HUES64 (cell line): ENCODE data around the gene LCE7A.

Experiments used
- H3K27ac ChIP-seq: 2 replicates; pipeline ENCODE4 v1.7.0; 2013; ENCODE audit warnings: low read depth, low read length, inconsistent platforms
- H3K27me3 ChIP-seq: 2 replicates; pipeline ENCODE4 v1.6.1; 2013; ENCODE audit warnings: mild to moderate bottlenecking, low read length; ENCODE audit not compliant: insufficient read depth
- H3K36me3 ChIP-seq: 2 replicates; pipeline ENCODE4 v1.6.1; 2013; ENCODE audit warnings: mild to moderate bottlenecking, low read length; ENCODE audit not compliant: insufficient read depth
- H3K4me1 ChIP-seq: 2 replicates; pipeline ENCODE4 v1.6.1; 2013; ENCODE audit warnings: mild to moderate bottlenecking, low read length, moderate library complexity; ENCODE audit not compliant: insufficient read depth
- H3K4me3 ChIP-seq: 2 replicates; pipeline ENCODE4 v1.5.1; 2013; ENCODE audit warnings: mild to moderate bottlenecking, low read length, moderate library complexity
- H3K9ac ChIP-seq: 2 replicates; pipeline ENCODE4 v1.6.1; 2013; ENCODE audit warnings: mild to moderate bottlenecking, low read depth, low read length
- H3K9me3 ChIP-seq: 2 replicates; pipeline ENCODE4 v1.6.1; 2013; ENCODE audit warnings: low read depth, low read length; ENCODE audit not compliant: insufficient read depth
- WGBS: fragments of 150-250, 120-280 bp; methylation state at CpG from one replicate; pipeline ENCODE4 v1.1.7; 2013; ENCODE audit warnings: missing lambda C conversion rate; 5-methylcytosine and 5-hydroxymethylcytosine counted together

LCE7A gene

DNA sequence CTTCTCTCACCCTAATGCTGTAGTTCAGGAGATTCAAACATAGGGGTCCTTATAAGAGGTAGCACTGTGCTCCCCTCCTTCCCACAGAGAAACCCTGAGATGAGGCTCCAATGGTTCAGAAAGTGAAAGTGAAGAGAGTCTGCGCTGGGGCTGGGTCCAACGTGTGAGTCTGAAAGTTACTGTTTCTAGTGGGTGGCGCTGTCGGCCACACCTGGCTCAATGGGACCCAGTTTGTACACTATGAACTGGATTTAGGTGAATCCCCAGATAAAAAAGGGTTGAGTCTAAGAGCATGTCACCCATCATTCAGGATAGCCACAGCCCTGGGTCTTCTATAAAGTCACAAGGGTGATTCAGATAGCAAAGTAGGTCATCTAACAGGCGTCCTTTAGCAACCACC is 21.1 kb downstream of the LCE7A start:
- H3K36me3 ChIP-seq = no peaks in the 10 kb centered on the region
- H3K27ac ChIP-seq = no peak overlapping the region
- H3K9me3 ChIP-seq = peaks cover 82% of the 10 kb centered on the region
- H3K27me3 ChIP-seq = no peaks in the 10 kb centered on the region
- no peak overlapping the region for H3K9ac ChIP-seq
- no peak overlapping the region for H3K4me3 ChIP-seq
- H3K4me1 ChIP-seq = no peaks in the 10 kb centered on the region
- 84% methylated on average over 5 of the region's 5 CpGs for WGBS

DNA sequence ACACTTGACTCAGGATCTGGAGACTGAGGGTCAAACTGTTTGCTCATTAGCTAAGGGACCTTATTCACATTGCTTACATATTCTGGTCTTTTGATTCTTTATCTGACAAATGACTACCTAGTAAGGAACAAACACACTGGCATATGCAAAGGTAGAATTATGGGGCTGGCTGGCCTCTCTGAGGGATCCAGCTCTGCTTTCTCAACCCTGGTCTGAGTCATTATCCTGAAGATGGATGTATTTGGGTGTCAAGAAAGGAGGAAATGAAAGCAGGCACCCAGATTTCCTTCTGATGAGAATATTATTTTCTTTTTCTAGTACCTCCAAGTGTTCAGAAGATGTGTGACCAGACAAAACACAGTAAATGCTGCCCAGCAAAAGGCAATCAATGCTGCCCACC is 24.3 kb downstream of the LCE7A start:
- Histone ChIP-seq H3K27ac (no peak overlapping the region), H3K9ac (no peak overlapping the region), H3K36me3 (no peaks in the 10 kb centered on the region), H3K4me1 (no peaks in the 10 kb centered on the region), H3K4me3 (no peak overlapping the region), H3K27me3 (no peaks in the 10 kb centered on the region), H3K9me3 (peaks cover 80% of the 10 kb centered on the region)

DNA sequence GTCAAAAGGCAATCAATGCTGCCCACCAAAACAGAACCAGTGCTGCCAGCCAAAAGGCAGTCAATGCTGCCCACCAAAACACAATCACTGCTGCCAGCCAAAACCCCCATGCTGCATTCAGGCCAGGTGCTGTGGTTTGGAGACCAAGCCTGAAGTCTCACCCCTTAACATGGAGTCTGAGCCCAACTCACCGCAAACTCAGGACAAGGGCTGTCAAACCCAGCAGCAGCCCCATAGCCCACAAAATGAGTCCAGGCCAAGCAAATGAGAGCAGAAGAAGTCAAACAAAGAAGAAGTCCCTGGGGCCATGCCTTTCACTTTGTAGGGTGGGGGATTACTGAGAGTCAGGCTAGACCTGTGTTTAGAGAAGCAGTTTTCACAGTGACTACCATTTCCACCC is 24.7 kb downstream of the LCE7A start:
- Histone ChIP-seq H3K27me3 (no peaks in the 10 kb centered on the region), H3K4me3 (no peak overlapping the region), H3K4me1 (no peaks in the 10 kb centered on the region), H3K9me3 (peaks cover 82% of the 10 kb centered on the region), H3K36me3 (no peaks in the 10 kb centered on the region), H3K9ac (no peak overlapping the region), H3K27ac (no peak overlapping the region)
- WGBS = 100% methylated on average over 1 of the region's 1 CpG

DNA sequence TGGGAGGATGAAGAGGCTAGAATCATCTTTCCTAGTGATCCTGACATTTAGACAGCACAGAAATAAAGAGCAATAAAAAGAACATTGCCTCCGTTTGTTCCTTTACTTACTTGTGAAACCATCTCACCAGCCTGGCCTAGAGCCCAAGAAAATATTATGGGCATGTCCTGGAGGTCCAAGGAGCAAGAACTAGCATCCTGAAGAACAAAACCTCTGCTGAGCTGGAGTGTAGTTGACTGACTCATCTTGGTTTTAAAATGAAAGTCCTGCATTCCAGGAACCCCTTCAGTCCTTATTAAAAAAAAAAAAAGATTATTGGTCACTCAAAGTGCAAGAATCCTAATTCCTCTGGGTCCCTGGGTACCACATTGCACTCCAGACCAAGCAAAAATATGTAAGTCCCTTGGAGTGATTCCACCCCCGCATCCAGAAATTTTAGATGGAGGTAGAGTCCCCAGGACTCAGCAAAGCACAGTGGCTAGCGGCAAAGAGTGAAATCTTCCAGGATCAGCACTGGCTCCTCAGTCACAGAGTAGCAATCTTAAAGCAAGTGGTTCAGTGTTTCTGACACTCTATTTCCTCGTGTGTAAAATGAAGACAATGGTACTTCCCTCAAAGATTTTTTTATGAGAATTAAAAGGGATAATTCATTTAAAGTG is 25.3 kb downstream of the LCE7A start:
- H3K4me1 ChIP-seq = no peaks in the 10 kb centered on the region
- H3K27me3 ChIP-seq = no peaks in the 10 kb centered on the region
- WGBS = 62% methylated on average over 4 of the region's 4 CpGs
- no peak overlapping the region for H3K9ac ChIP-seq
- no peak overlapping the region for H3K27ac ChIP-seq
- H3K9me3 ChIP-seq = peaks cover 82% of the 10 kb centered on the region
- no peak overlapping the region for H3K4me3 ChIP-seq
- no peaks in the 10 kb centered on the region for H3K36me3 ChIP-seq

DNA sequence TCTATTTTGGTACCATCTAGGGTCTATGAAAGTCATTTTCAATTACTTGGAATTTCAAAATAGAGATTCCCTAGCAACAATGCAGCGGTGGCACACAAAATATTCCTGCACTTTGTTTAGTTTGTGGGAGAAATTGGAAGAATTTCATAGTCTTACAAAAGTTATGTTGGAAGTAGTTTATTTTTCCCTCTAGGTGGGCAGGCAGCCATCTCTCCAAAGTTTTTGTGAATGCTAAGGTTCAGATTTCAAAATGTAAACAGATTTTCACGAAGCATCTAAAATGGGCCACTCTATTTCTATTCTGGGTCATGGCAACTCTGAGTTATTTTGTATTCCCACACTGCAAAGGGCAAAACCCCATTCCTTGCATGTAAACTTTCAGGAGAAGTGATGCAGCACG is 26.3 kb downstream of the LCE7A start:
- H3K4me1 ChIP-seq = no peaks in the 10 kb centered on the region
- H3K4me3 ChIP-seq = no peak overlapping the region
- no peak overlapping the region for H3K9ac ChIP-seq
- no peaks in the 10 kb centered on the region for H3K27me3 ChIP-seq
- H3K36me3 ChIP-seq = no peaks in the 10 kb centered on the region
- no peak overlapping the region for H3K27ac ChIP-seq
- peaks cover 83% of the 10 kb centered on the region for H3K9me3 ChIP-seq
- WGBS = 40% methylated on average over 3 of the region's 3 CpGs

DNA sequence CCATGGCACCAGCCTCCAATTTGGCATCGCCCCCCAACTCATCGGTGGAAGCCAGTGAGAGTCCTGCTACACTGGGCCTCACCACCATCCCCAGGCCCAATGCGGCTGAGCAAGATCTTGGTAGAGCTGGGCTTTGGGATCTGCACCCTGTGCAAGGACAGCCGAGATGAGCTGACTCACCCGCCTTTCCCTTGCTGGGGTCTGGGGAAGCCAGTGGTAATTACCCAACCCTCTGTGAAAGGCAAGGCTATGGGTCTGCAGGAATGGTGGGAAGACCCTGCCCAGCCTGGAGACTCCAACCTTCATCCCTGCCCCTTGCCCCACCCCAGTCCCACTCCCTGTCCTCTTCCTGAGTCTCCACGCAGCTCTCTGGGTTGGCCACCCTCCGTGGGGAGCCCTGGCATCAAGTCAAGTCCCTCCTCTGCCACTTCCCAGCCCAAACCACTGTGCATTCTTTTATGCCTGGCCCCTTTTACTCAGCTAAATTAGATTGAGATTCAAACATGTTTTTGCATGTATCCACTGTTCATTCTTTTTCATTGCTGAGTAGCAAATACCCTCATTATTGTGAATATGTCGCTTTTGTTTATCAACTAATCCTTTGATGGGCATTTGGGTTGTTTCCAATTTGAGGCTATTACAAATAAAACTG is 27.1 kb downstream of the LCE7A start:
- no peak overlapping the region for H3K27ac ChIP-seq

DNA sequence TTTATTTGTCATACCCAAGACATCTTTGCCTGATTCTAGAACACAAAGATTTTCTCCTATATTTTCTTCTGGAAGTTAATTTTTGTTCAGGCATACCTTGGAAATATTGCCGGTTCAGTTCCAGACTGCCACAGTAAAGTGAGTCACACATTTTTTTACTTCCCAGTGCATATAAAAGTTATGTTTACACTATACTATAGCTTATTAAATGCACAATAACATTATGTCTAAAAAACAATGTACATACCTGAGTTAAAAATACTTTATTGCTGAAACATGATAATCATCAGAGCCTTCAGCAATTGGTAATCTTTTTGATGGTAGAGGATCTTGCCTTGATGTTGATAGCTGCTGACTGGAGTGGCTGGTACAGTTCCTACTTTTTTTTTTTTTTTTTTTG is 28.3 kb downstream of the LCE7A start:
- Histone ChIP-seq H3K4me1 (no peaks in the 10 kb centered on the region), H3K4me3 (no peak overlapping the region), H3K27me3 (no peaks in the 10 kb centered on the region), H3K9me3 (peaks cover 92% of the 10 kb centered on the region), H3K36me3 (no peaks in the 10 kb centered on the region), H3K27ac (no peak overlapping the region), H3K9ac (no peak overlapping the region)
- WGBS = 100% methylated on average over 1 of the region's 1 CpG

More for the DNA sequence above, 27.1 kb downstream of the LCE7A start:
- WGBS = 68% methylated on average over 7 of the region's 8 CpGs
- no peak overlapping the region for H3K9ac ChIP-seq
- no peaks in the 10 kb centered on the region for H3K27me3 ChIP-seq
- H3K4me3 ChIP-seq = no peak overlapping the region
- no peaks in the 10 kb centered on the region for H3K36me3 ChIP-seq
- no peaks in the 10 kb centered on the region for H3K4me1 ChIP-seq
- peaks cover 90% of the 10 kb centered on the region for H3K9me3 ChIP-seq

DNA sequence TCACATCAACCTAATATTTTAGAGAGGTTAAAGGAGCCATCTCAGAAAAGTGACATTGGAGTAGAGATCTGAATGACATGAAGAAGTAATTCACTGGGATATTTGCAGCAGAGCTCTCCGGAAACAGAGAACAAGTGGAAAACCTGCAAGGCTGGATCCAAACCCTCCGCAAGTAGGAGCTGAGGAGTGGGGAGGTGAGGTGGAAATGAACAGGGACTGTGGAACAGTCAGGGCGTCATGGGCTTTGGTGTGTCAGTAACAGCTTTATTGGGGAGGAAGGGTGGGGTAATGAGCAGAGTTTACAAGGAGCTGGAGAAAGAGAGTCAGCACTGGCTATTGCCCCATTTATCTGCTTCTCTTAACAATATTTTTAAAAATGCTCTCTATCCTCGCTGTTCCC is 39.2 kb downstream of the LCE7A start:
- Histone ChIP-seq H3K4me1 (no peaks in the 10 kb centered on the region), H3K27me3 (no peaks in the 10 kb centered on the region), H3K9me3 (peaks cover 87% of the 10 kb centered on the region), H3K36me3 (no peaks in the 10 kb centered on the region), H3K9ac (no peak overlapping the region), H3K27ac (no peak overlapping the region), H3K4me3 (no peak overlapping the region)
- WGBS = 63% methylated on average over 4 of the region's 4 CpGs

DNA sequence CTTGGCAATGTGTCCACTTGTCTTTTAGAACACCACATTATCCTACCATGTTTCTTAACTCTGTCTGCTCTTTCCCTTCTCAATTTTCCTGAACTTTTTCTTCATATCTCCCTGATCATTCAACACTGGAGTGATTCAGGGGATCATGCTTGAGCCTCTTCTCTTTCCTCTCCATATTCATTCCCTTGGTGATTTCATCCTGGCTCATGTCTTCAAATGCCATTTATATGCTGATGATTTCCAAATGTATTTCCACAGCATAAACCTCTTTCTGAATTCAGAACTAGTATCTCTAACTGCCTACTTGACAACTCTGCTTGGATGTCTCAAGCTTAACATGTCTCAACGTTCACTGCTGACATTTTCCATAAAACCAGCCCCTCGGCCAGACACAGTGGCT is 40.1 kb downstream of the LCE7A start:
- Histone ChIP-seq H3K36me3 (no peaks in the 10 kb centered on the region), H3K27ac (no peak overlapping the region), H3K9me3 (peaks cover 90% of the 10 kb centered on the region), H3K4me1 (no peaks in the 10 kb centered on the region), H3K27me3 (no peaks in the 10 kb centered on the region), H3K9ac (no peak overlapping the region), H3K4me3 (no peak overlapping the region)
- WGBS = 53% methylated on average over 2 of the region's 2 CpGs

DNA sequence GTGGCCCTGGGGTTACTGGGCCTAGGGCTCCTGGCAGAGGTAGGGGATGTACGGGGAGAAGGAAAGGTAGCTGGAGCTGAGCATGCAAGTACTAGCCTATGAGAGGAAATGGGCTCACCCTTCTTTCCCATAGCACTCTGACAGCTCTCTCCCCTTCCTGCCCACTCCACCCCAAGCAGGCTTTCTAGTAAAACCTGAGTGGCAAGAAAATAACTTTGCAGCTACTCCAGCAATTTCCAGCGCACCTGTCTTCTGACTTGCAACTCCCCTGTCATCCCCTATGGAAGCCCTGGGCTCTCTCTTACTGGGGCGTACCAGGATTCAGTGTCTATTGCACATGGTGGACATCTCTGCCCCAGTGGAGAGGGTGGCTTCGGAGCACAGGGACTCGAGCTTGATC is 41.8 kb downstream of the LCE7A start:
- Histone ChIP-seq H3K9ac (no peak overlapping the region), H3K4me1 (no peaks in the 10 kb centered on the region), H3K27me3 (no peaks in the 10 kb centered on the region), H3K36me3 (no peaks in the 10 kb centered on the region), H3K9me3 (peaks cover 84% of the 10 kb centered on the region), H3K4me3 (no peak overlapping the region), H3K27ac (no peak overlapping the region)
- WGBS = 86% methylated on average over 5 of the region's 5 CpGs

DNA sequence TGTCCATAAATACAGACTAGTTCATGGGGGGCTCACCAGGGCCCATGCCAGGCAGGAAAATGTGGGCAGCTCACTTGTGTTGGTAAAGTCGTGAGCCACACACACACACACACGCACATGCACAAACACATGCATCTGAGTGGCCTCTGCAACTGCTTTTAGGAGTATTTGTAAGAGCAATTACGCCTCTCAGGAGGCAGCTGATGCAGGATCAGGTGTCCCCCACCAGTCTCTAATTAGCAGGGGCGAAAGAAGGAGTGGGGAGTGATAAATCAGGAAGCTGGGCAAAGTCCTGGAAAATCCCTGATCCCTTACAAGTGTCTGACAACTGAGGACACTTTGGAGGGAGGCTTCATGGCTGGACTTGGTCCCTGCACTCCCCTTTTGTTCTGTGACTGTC is 42.8 kb downstream of the LCE7A start:
- Histone ChIP-seq H3K9me3 (peaks cover 82% of the 10 kb centered on the region), H3K36me3 (no peaks in the 10 kb centered on the region), H3K4me3 (no peak overlapping the region), H3K27me3 (no peaks in the 10 kb centered on the region), H3K4me1 (no peaks in the 10 kb centered on the region), H3K9ac (no peak overlapping the region), H3K27ac (no peak overlapping the region)
- 60% methylated on average over 3 of the region's 4 CpGs for WGBS
